Measurements from ENCODE around the gene DIAPH1.
A peak's percentile ranks its signal among the peaks of the same experiment; 100 is the strongest.

DIAPH1 gene

GRCh38 chr5:141609044-141609443 lies 9.8 kb downstream of the DIAPH1 start:
- DNase-seq: no peak

GRCh38 chr5:141608557-141608956 lies 10.2 kb downstream of the DIAPH1 start:
- no peak for DNase-seq

- DNase-seq: no peak
Observed at GRCh38 chr5:141608046-141608445, 10.8 kb downstream of the DIAPH1 start.

GRCh38 chr5:141605523-141606277 lies 13.1 kb downstream of the DIAPH1 start:
- DNase-seq: peak; percentile 39

GRCh38 chr5:141603923-141604717 lies 14.7 kb downstream of the DIAPH1 start:
- DNase-seq: no peak

- DNase-seq: no peak
Observed at GRCh38 chr5:141602606-141603005, 16.2 kb downstream of the DIAPH1 start.

GRCh38 chr5:141598391-141599345 lies 20.1 kb downstream of the DIAPH1 start:
- DNase-seq: no peak

GRCh38 chr5:141597814-141598213 lies 21.0 kb downstream of the DIAPH1 start:
- no peak for DNase-seq

GRCh38 chr5:141597394-141597793 lies 21.4 kb downstream of the DIAPH1 start:
- no peak for DNase-seq

GRCh38 chr5:141596867-141597266 lies 21.9 kb downstream of the DIAPH1 start:
- no peak for DNase-seq

GRCh38 chr5:141590127-141590526 lies 28.7 kb downstream of the DIAPH1 start:
- no peak for DNase-seq

- DNase-seq: no peak
Observed at GRCh38 chr5:141586246-141586645, 32.6 kb downstream of the DIAPH1 start.

- no peak for DNase-seq
Observed at GRCh38 chr5:141585594-141585993, 33.2 kb downstream of the DIAPH1 start.

- DNase-seq: no peak
Observed at GRCh38 chr5:141574122-141574510, 44.7 kb downstream of the DIAPH1 start.

GRCh38 chr5:141573489-141574121 lies 45.2 kb downstream of the DIAPH1 start:
- no peak for DNase-seq

GRCh38 chr5:141570655-141571054 lies 48.1 kb downstream of the DIAPH1 start:
- DNase-seq: no peak

- DNase-seq: no peak
Observed at GRCh38 chr5:141567513-141568117, 51.2 kb downstream of the DIAPH1 start.

GRCh38 chr5:141565826-141566570 lies 52.8 kb downstream of the DIAPH1 start:
- DNase-seq: no peak

- peak; percentile 44 for DNase-seq
Observed at GRCh38 chr5:141564216-141564692, 54.5 kb downstream of the DIAPH1 start.

- no peak for DNase-seq
Observed at GRCh38 chr5:141560725-141561483, 57.9 kb downstream of the DIAPH1 start.
